Left ventricle myocardium inferior (tissue), 1 donor: Measurements from ENCODE around the gene ECHDC3. TPM values are rescaled to one million over a fixed set of nuclear protein-coding genes. Genes with fewer than 3 reads are reported as not detected.
"Not testable (repeated sequence)": the region's sequence is repeated elsewhere in the genome, so short reads cannot be mapped to it uniquely, and the experiment has no call there.

Source experiments
- DNase-seq: peaks from one replicate; pipeline ENCODE4 v3.0.0-alpha.2; 2020
- H3K27ac ChIP-seq: fragments of 200-600 bp; replicated peaks from 2 replicates; pipeline ENCODE4 v1.8.0; 2021
- H3K27me3 ChIP-seq: fragments of 200-600 bp; 2 replicates; pipeline ENCODE4 v1.8.0; 2021; ENCODE audit warnings: low read depth
- H3K36me3 ChIP-seq: fragments of 200-600 bp; 2 replicates; pipeline ENCODE4 v1.8.0; 2021
- H3K4me1 ChIP-seq: fragments of 200-600 bp; 2 replicates; pipeline ENCODE4 v1.8.0; 2021
- H3K4me3 ChIP-seq: fragments of 200-600 bp; 2 replicates; pipeline ENCODE4 v1.8.0; 2021; ENCODE audit warnings: mild to moderate bottlenecking, moderate library complexity
- H3K9me3 ChIP-seq: fragments of 200-600 bp; replicated peaks from 2 replicates; pipeline ENCODE4 v1.8.0; 2021
- intact Hi-C: fragments of 100-400 bp; cut with micrococcal nuclease; formaldehyde crosslinking; loops from one replicate; pipeline ENCODE4 v1.11.0; 2022
- total RNA-seq: library from RNA; stranded (reverse); fragmentation: NEBNext Ultra II Directional; extraction: Animal tissue kit (Norgen Biotek cat#: 25700); gene quantifications from one replicate; pipeline ENCODE4 v1.2.1, GENCODE V29; 2021
- TF ChIP-seq, protein P1 (sequence below): fragments of 200-600 bp; IDR thresholded peaks from 2 replicates; pipeline ENCODE4 v1.8.0; 2021; ENCODE audit warnings: antibody characterized with exemption, mild to moderate bottlenecking, borderline replicate concordance
- donor health status: DM: no; HTN: yes; CAD: no; lungs with severe emphysema.

Gene ECHDC3
- total RNA-seq, 1 donor from 2014 or later = 88.5 TPM

DNA sequence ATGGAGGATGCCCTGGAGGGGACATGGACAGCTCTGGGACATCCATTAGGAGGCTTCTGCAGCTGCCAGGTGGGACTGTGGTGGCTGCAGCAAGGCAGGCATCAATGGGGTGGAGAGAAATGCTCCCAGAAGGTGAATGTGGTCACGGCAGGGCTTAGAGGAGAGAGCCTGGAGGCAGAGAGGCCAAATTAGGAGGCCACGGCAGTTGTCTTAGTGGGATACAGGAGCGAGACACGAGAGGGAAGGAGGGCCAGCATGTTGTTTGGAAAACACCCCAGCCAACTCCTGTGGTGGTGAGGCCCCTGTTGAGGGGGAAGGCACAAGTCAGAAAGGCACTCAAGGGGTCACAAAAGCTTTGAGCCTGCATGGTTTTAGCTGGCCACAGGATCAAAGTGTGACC, 14.6 kb upstream of the ECHDC3 start:
- no peak for DNase-seq
- Histone ChIP-seq H3K4me3 (no peak overlapping the region), H3K27me3 (no peaks in the 10 kb centered on the region), H3K4me1 (no peaks in the 10 kb centered on the region), H3K36me3 (no peaks in the 10 kb centered on the region), H3K27ac (no peak overlapping the region), H3K9me3 (peaks cover 10% of the 10 kb centered on the region)
- TF ChIP-seq, protein P1, sequence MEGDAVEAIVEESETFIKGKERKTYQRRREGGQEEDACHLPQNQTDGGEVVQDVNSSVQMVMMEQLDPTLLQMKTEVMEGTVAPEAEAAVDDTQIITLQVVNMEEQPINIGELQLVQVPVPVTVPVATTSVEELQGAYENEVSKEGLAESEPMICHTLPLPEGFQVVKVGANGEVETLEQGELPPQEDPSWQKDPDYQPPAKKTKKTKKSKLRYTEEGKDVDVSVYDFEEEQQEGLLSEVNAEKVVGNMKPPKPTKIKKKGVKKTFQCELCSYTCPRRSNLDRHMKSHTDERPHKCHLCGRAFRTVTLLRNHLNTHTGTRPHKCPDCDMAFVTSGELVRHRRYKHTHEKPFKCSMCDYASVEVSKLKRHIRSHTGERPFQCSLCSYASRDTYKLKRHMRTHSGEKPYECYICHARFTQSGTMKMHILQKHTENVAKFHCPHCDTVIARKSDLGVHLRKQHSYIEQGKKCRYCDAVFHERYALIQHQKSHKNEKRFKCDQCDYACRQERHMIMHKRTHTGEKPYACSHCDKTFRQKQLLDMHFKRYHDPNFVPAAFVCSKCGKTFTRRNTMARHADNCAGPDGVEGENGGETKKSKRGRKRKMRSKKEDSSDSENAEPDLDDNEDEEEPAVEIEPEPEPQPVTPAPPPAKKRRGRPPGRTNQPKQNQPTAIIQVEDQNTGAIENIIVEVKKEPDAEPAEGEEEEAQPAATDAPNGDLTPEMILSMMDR = no peak
- intact Hi-C loops = loop anchor here (10.0 kb wide), 1 partner anchor 213 kb away; no protein-coding TSS in a partner anchor

DNA sequence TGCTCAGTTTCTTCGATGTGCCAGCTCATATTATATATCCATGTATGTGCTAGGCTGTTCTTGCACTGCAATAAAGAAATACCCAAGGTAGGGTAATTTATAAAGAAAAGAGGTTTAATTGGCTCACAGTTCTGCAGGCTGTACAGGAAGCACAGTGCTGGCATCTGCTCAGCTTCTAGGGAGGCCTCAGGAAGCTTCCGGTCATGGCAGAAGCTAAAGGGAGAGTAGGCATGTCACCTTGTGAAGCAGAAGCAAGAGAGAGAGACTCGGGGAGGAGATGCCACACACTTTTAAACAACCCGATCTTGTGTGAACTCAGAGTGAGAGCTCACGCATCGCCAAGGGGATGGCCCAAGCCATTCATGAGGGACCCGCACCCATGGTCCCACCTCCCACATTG, 13.8 kb upstream of the ECHDC3 start:
- Histone ChIP-seq H3K36me3 (no peaks in the 10 kb centered on the region), H3K4me1 (no peaks in the 10 kb centered on the region), H3K9me3 (peaks cover 10% of the 10 kb centered on the region), H3K4me3 (no peak overlapping the region), H3K27me3 (no peaks in the 10 kb centered on the region), H3K27ac (no peak overlapping the region)
- TF ChIP-seq, protein P1 = no peak
- intact Hi-C loops = loop anchor here (10.0 kb wide), 1 partner anchor 214 kb away; no protein-coding TSS in a partner anchor
- no peak for DNase-seq

DNA sequence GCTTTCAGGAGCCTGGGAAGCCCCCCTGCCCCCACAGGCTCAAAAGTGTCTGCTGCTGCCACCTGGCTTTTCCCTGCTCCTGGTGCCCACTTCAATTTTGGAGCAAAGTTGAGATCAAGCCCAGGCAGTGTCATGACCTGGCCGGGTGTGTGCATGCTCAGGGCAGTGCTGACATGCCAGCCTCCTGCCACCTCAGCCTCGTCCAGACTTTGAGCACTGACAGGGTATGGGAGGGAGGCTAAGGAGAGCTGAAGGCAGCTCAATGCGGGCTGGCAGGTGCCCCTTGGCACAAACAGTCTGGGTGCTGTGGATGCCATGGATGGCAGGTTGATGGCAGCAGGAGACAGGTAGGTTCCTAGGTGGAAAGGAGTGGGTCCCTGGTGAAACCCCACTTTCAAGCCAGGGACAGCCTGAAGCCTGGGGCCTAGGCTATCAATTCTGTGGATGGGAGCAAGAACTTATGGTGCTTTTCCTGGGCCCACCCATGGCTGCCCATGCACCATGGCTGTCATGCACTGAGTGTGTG, 12.3 kb upstream of the ECHDC3 start:
- H3K36me3 ChIP-seq = no peaks in the 10 kb centered on the region
- intact Hi-C loops = loop anchor here (10.0 kb wide), 1 partner anchor 215 kb away; no protein-coding TSS in a partner anchor
- peaks cover 10% of the 10 kb centered on the region for H3K9me3 ChIP-seq
- TF ChIP-seq, protein P1 = no peak
- no peak for DNase-seq
- no peaks in the 10 kb centered on the region for H3K27me3 ChIP-seq
- H3K4me1 ChIP-seq = no peaks in the 10 kb centered on the region
- H3K27ac ChIP-seq = no peak overlapping the region
- no peak overlapping the region for H3K4me3 ChIP-seq

DNA sequence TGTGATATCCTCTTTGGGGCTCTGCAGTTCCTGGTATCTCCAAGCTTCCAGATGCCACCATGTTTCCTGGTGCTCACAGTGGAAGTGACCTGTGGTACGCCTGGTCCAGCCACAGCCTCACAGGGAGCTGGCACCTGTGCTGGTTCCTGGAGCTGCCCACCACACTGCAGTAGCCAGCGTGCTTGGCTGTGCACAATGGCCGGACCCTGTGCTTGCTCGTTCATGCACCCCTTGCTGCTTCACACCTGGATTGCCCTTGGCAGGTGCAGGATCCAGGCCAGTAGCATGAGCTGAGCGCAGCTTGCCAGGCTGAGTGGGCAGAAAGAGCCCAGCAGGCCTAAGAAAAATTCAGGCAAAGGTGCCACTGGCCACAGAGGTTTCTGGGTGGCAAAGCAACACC, 11.4 kb upstream of the ECHDC3 start:
- intact Hi-C loops = no loop called here
- no peaks in the 10 kb centered on the region for H3K4me1 ChIP-seq
- H3K9me3 ChIP-seq = peaks cover 10% of the 10 kb centered on the region
- no peak for DNase-seq
- TF ChIP-seq, protein P1 = no peak
- no peaks in the 10 kb centered on the region for H3K27me3 ChIP-seq
- H3K36me3 ChIP-seq = no peaks in the 10 kb centered on the region
- no peak overlapping the region for H3K27ac ChIP-seq
- no peak overlapping the region for H3K4me3 ChIP-seq

DNA sequence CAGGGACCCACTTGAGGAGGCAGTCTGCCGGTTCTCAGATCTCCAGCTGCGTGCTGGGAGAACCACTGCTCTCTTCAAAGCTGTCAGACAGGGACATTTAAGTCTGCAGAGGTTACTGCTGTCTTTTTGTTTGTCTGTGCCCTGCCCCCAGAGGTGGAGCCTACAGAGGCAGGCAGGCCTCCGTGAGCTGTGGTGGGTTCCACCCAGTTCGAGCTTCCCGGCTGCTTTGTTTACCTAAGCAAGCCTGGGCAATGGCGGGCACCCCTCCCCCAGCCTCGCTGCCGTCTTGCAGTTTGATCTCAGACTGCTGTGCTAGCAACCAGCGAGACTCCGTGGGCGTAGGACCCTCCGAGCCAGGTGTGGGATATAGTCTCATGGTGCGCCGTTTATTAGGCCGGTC, 5.4 kb upstream of the ECHDC3 start:
- H3K36me3 ChIP-seq, H3K4me1 ChIP-seq, H3K9me3 ChIP-seq, H3K4me3 ChIP-seq, H3K27ac ChIP-seq, DNase-seq, H3K27me3 ChIP-seq, intact Hi-C loops: not testable (repeated sequence)

DNA sequence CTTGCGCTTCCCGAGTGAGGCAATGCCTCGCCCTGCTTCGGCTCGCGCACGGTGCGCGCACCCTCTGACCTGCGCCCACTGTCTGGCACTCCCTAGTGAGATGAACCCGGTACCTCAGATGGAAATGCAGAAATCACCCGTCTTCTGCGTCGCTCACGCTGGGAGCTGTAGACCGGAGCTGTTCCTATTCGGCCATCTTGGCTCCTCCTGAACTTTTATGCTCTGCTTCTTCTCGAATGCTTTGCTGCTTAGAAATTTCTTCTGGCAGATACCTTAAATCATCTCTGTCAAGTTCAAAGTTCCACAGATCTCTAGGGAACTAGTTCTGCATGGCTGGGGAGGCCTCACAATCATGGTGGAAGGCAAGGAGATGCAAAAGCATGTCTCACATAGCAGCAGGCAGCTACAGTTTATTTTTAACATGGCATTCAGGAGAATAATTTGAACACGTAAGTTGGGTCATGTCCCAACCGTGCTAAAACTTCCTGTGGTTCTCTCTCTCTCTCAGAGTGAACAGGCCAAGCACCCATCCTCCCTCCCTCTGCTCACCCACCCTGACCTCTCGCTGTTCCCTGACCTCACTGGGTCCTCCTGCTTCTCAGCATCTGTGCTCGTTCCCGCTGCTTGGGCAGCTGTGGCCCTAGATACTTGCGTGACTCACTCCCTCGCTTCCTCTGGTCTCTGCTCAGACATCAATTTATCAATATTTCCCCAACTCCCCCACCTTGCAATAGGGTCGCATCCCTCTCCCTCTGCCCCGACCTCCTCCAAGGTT, 4.7 kb upstream of the ECHDC3 start:
- H3K4me1 ChIP-seq, H3K27me3 ChIP-seq, H3K9me3 ChIP-seq, DNase-seq, H3K36me3 ChIP-seq, intact Hi-C loops, H3K4me3 ChIP-seq: not testable (repeated sequence)
- peak overlapping the region; percentile 23 for H3K27ac ChIP-seq
